ENCODE data around the gene TTC39C. TPM values are rescaled to one million over a fixed set of nuclear protein-coding genes. Genes with fewer than 3 reads are reported as not detected.

Gene TTC39C
- polyA plus RNA-seq, 3 donors: 4.3 to 29.5 (median 8.3) TPM

DNA sequence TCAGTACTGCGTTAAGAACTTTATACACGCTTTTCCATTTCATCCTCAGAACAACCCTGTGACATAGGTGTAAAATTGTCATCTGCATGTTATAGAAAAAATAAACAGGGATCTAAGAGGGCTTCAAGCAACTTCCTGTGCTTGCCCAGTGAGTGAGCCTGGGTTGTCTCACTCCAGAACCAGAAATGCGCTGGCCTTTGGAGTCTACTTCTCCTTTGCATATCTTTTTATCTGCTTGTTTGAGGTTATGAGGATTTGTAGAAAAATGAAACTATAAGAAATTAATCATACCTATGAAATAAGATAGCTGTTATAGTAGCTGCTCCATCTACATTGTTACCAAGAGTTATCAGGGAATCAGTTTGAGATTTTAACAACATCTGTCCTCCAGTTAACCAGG is 69.0 kb downstream of the TTC39C start:
- no peak overlapping the region for H2AFZ ChIP-seq (ENCODE audit: insufficient read depth, low read depth, low read length, poor library complexity, severe bottlenecking)
- Mint-ChIP-seq H3K9me3 (no peaks in the 10 kb centered on the region), H3K27me3 (ENCODE audit: low read depth in 3 of 3) (no peaks in the 10 kb centered on the region), H3K36me3 (peaks cover 66 to 67% of the 10 kb centered on the region in 2 donors), H3K4me3 (no peak overlapping the region), H3K27ac (no peak overlapping the region), H3K4me1 (no peaks in the 10 kb centered on the region)
- no CpG with 5 or more reads among the region's 3 CpGs for WGBS (ENCODE audit: insufficient coverage)
- H4K20me1 ChIP-seq (ENCODE audit: insufficient read depth, low read length): no peaks in the 10 kb centered on the region
- H3K4me2 ChIP-seq (replicated peaks; ENCODE audit: extremely low read depth, low read length, poor library complexity, severe bottlenecking): no peak overlapping the region
- peak overlapping the region in 1 of 2 donors; percentile 2 for H3K27ac ChIP-seq (ENCODE audit: low read depth in 1 of 2, low read length in 2 of 2)
- no peaks in the 10 kb centered on the region for H3K27me3 ChIP-seq (ENCODE audit: control insufficient read depth in 2 of 2, insufficient read depth in 2 of 2, low read length in 2 of 2)
- H3K9me3 ChIP-seq (replicated peaks in 1 of 2; ENCODE audit: control insufficient read depth in 1 of 2, insufficient read depth in 1 of 2, low read length in 2 of 2): no peaks in the 10 kb centered on the region
- intact Hi-C loops (cut with micrococcal nuclease): no loop called here
- DNase-seq: no peak
- TF ChIP-seq, protein P1, sequence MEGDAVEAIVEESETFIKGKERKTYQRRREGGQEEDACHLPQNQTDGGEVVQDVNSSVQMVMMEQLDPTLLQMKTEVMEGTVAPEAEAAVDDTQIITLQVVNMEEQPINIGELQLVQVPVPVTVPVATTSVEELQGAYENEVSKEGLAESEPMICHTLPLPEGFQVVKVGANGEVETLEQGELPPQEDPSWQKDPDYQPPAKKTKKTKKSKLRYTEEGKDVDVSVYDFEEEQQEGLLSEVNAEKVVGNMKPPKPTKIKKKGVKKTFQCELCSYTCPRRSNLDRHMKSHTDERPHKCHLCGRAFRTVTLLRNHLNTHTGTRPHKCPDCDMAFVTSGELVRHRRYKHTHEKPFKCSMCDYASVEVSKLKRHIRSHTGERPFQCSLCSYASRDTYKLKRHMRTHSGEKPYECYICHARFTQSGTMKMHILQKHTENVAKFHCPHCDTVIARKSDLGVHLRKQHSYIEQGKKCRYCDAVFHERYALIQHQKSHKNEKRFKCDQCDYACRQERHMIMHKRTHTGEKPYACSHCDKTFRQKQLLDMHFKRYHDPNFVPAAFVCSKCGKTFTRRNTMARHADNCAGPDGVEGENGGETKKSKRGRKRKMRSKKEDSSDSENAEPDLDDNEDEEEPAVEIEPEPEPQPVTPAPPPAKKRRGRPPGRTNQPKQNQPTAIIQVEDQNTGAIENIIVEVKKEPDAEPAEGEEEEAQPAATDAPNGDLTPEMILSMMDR (IDR thresholded peaks at IDR 0.05): no peak
- no peak overlapping the region for H3K9ac ChIP-seq (ENCODE audit: insufficient read depth, low read length, poor library complexity, severe bottlenecking)
- peaks cover 62 to 96% of the 10 kb centered on the region in 2 donors for H3K36me3 ChIP-seq (replicated peaks in 1 of 2; ENCODE audit: control insufficient read depth in 1 of 2, insufficient read depth in 2 of 2, low read length in 2 of 2)
- H3K4me1 ChIP-seq (ENCODE audit: control insufficient read depth in 1 of 2, insufficient read depth in 2 of 2, low read length in 2 of 2): no peaks in the 10 kb centered on the region
- H3K4me3 ChIP-seq (replicated peaks in 1 of 3; ENCODE audit: low read depth in 2 of 3, low read length in 3 of 3): no peak overlapping the region
- H3K79me2 ChIP-seq (ENCODE audit: insufficient read depth, low read length): peaks cover 6% of the 10 kb centered on the region

DNA sequence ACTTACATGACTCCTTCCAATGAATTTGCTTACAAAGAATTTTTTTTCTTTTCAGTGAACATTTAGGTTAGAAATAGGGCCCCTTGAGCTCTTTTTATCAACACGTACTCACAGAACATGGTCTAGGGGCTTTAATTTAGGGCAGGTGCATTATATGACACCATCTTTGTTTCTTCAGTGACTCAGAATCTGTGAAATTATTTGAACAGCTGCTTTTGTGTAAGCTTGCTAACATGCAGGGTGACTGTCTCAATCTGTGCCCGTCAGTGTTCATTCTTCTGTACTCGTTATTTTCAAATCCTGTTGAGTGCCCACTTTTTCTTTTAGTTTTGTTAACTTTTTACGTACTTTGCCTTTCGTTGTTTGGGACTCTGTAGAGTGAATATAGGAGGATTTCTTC is 71.5 kb downstream of the TTC39C start:
- intact Hi-C loops (cut with micrococcal nuclease): no loop called here
- Mint-ChIP-seq H3K27me3 (ENCODE audit: low read depth in 3 of 3) (no peaks in the 10 kb centered on the region), H3K27ac (no peak overlapping the region), H3K4me1 (no peaks in the 10 kb centered on the region), H3K4me3 (no peak overlapping the region), H3K9me3 (no peaks in the 10 kb centered on the region), H3K36me3 (peaks cover 60 to 72% of the 10 kb centered on the region in 2 donors)
- peak overlapping the region in 1 of 2 donors; percentile 24 for H3K27ac ChIP-seq (ENCODE audit: low read depth in 1 of 2, low read length in 2 of 2)
- no peaks in the 10 kb centered on the region for H3K4me1 ChIP-seq (ENCODE audit: control insufficient read depth in 1 of 2, insufficient read depth in 2 of 2, low read length in 2 of 2)
- no peak for DNase-seq
- no peaks in the 10 kb centered on the region for H3K27me3 ChIP-seq (ENCODE audit: control insufficient read depth in 2 of 2, insufficient read depth in 2 of 2, low read length in 2 of 2)
- H3K9me3 ChIP-seq (replicated peaks in 1 of 2; ENCODE audit: control insufficient read depth in 1 of 2, insufficient read depth in 1 of 2, low read length in 2 of 2): no peaks in the 10 kb centered on the region
- no peak overlapping the region for H3K9ac ChIP-seq (ENCODE audit: insufficient read depth, low read length, poor library complexity, severe bottlenecking)
- H2AFZ ChIP-seq (ENCODE audit: insufficient read depth, low read depth, low read length, poor library complexity, severe bottlenecking): no peak overlapping the region
- 100% methylated on average over 1 of the region's 5 CpGs for WGBS (ENCODE audit: insufficient coverage)
- no peak overlapping the region for H3K4me3 ChIP-seq (replicated peaks in 1 of 3; ENCODE audit: low read depth in 2 of 3, low read length in 3 of 3)
- no peaks in the 10 kb centered on the region for H4K20me1 ChIP-seq (ENCODE audit: insufficient read depth, low read length)
- H3K36me3 ChIP-seq (replicated peaks in 1 of 2; ENCODE audit: control insufficient read depth in 1 of 2, insufficient read depth in 2 of 2, low read length in 2 of 2): peaks cover 58 to 93% of the 10 kb centered on the region in 2 donors
- peaks cover 4% of the 10 kb centered on the region for H3K79me2 ChIP-seq (ENCODE audit: insufficient read depth, low read length)
- H3K4me2 ChIP-seq (replicated peaks; ENCODE audit: extremely low read depth, low read length, poor library complexity, severe bottlenecking): no peak overlapping the region
- TF ChIP-seq, protein P1 (IDR thresholded peaks at IDR 0.05): no peak

All from CD14-positive monocyte (primary cell).